Transverse colon (tissue), 4 donors: ENCODE data around the gene RBM19. TPM values are rescaled to one million over a fixed set of nuclear protein-coding genes. Genes with fewer than 3 reads are reported as not detected.

ENCODE experiments used
- DNase-seq: peaks from one replicate; pipeline ENCODE4 v3.0.0-alpha.2; 2019
- H3K27ac ChIP-seq, 4 donors: fragments of 200-600 bp; sonication (generic); 2 replicates each; pipeline ENCODE4 v1.5.1; 2016 to 2018; ENCODE audit warnings: inconsistent platforms in 4 of 4
- H3K27me3 ChIP-seq: fragments of 200-600 bp; sonication (generic); 2 replicates; pipeline ENCODE4 v1.5.1; 2017; ENCODE audit warnings: inconsistent platforms
- H3K36me3 ChIP-seq, 4 donors: fragments of 200-600 bp; sonication (generic); 2 replicates each; pipeline ENCODE4 v1.5.1; 2017 to 2019; ENCODE audit warnings: inconsistent platforms in 4 of 4
- H3K4me1 ChIP-seq, 4 donors: fragments of 200-600 bp; sonication (generic); 2 replicates each; pipeline ENCODE4 v1.5.1; 2017 to 2020; ENCODE audit warnings: inconsistent platforms in 4 of 4
- H3K4me3 ChIP-seq, 4 donors: fragments of 200-600 bp; sonication (generic); 1 replicate in 1 of 4; 2 replicates in 3 of 4; pipeline versions ENCODE4 v1.5.1 to v1.6.1; 2017 to 2019; ENCODE audit warnings: inconsistent platforms in 4 of 4
- H3K9me3 ChIP-seq, 2 donors: fragments of 200-600 bp; sonication (generic); 2 replicates each; pipeline ENCODE4 v1.5.1; 2017 to 2019; ENCODE audit warnings: inconsistent platforms in 2 of 2
- EP300 ChIP-seq: sonication (generic); formaldehyde crosslinking; IDR thresholded peaks from one replicate; pipeline ENCODE4 v1.6.1; 2017; ENCODE audit warnings: antibody characterized with exemption, low read depth
- POLR2A ChIP-seq: fragments of 450-650 bp; IDR thresholded peaks from one replicate; pipeline ENCODE4 v1.6.1; 2016; ENCODE audit warnings: antibody characterized with exemption, mild to moderate bottlenecking, moderate library complexity
- POLR2AphosphoS5 ChIP-seq, 3 donors: sonication (generic); formaldehyde crosslinking; IDR thresholded peaks; one replicate each; pipeline ENCODE4 v1.6.1; 2016; ENCODE audit warnings: antibody characterized with exemption in 3 of 3
- WGBS, 2 donors: methylation state at CpG; one replicate each; pipeline ENCODE4 v1.1.5; 2018; ENCODE audit warnings: low coverage in 1 of 2; 5-methylcytosine and 5-hydroxymethylcytosine counted together
- in situ Hi-C, 4 donors: fragments of 200-750 bp; cut with MboI; loops; one replicate each; pipeline versions ENCODE4 v1.15.0 to v1.15.1; 2017; ENCODE audit warnings: low sequenced_read_pairs in 3 of 4, low pct_ligation_motif_present in 1 of 4, low pct_unique_long_range_greater_than_20kb in 1 of 4
- intact Hi-C: fragments of 100-400 bp; cut with DNase I; formaldehyde crosslinking; loops from one replicate; pipeline ENCODE4 v1.15.1; 2023; ENCODE audit warnings: low total_unique reads
- total RNA-seq, 4 donors: library from RNA; depleted of rRNA; stranded (reverse); fragments of >200 nt; gene quantifications; one replicate each; pipeline ENCODE4 v1.1.0, GENCODE V29; 2016
- TF ChIP-seq, protein P1 (sequence below), 5 experiments: fragments of 200-600 bp in 3 of 5; fragments of 450-650 bp in 2 of 5; sonication (generic) in 3 of 5; IDR thresholded peaks; 1 replicate in 2 of 5; 2 replicates in 3 of 5; pipeline ENCODE4 v1.5.1; 2016 to 2017; ENCODE audit warnings: antibody characterized with exemption in 5 of 5, inconsistent platforms in 3 of 5, mild to moderate bottlenecking in 2 of 5, moderate library complexity in 1 of 5

The RBM19 gene
- total RNA-seq, 4 donors from 2014 or later, result 24.3 to 96.1 (median 28.7) TPM

- in situ Hi-C loops, result no loop called here
- H3K9me3 ChIP-seq, result no peaks in the 10 kb centered on the region
- DNase-seq, result no peak
- WGBS, 2 donors, result 78% methylated on average over 2 of the region's 3 CpGs; no CpG with 5 or more reads in 1 of the 2 donors
- no peak overlapping the region for H3K27ac ChIP-seq
- no peaks in the 10 kb centered on the region for H3K36me3 ChIP-seq
- no peak overlapping the region for H3K4me3 ChIP-seq
- no peaks in the 10 kb centered on the region for H3K4me1 ChIP-seq
- intact Hi-C loops, result no loop called here
- peaks cover 21% of the 10 kb centered on the region for H3K27me3 ChIP-seq
- TF ChIP-seq POLR2AphosphoS5 (IDR thresholded peaks at IDR 0.05) (no peak), POLR2A (no peak), EP300 (no peak)
- TF ChIP-seq, protein P1, sequence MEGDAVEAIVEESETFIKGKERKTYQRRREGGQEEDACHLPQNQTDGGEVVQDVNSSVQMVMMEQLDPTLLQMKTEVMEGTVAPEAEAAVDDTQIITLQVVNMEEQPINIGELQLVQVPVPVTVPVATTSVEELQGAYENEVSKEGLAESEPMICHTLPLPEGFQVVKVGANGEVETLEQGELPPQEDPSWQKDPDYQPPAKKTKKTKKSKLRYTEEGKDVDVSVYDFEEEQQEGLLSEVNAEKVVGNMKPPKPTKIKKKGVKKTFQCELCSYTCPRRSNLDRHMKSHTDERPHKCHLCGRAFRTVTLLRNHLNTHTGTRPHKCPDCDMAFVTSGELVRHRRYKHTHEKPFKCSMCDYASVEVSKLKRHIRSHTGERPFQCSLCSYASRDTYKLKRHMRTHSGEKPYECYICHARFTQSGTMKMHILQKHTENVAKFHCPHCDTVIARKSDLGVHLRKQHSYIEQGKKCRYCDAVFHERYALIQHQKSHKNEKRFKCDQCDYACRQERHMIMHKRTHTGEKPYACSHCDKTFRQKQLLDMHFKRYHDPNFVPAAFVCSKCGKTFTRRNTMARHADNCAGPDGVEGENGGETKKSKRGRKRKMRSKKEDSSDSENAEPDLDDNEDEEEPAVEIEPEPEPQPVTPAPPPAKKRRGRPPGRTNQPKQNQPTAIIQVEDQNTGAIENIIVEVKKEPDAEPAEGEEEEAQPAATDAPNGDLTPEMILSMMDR (IDR thresholded peaks at IDR 0.05), result no peak
These were observed 46.8 kb upstream of the RBM19 start for GRCh38 chr12:114012744-114013431.

DNA sequence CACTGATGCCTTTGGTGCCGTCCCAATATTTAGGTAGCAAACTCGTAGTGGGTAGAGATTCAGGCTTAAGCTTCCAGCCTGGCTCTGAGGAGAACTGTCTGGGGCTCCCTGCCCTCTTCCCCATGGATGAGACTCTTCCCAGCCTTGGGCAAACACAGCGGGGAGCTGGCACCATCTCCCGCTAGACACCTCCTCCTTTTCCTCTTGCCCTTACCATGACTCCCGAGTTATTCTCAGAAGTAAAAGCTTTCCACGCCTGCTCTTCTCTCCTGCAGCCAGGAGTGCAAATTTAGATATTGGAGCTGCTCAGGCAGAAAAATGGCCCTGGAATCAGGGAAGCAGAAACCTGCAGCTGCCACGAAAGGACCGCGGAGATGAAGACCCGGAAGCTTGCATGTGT, 45.6 kb upstream of the RBM19 start:
- H3K36me3 ChIP-seq, result no peaks in the 10 kb centered on the region
- no peaks in the 10 kb centered on the region for H3K4me1 ChIP-seq
- TF ChIP-seq, protein P1 (IDR thresholded peaks at IDR 0.05), result no peak
- no peak for TF ChIP-seq POLR2AphosphoS5 (IDR thresholded peaks at IDR 0.05)
- no peak for TF ChIP-seq EP300
- TF ChIP-seq POLR2A, result no peak
- H3K4me3 ChIP-seq, result no peak overlapping the region
- intact Hi-C loops, result no loop called here
- peaks cover 21% of the 10 kb centered on the region for H3K27me3 ChIP-seq
- 71% methylated on average over 10 of the region's 10 CpGs; no CpG with 5 or more reads in 1 of the 2 donors for WGBS, 2 donors
- H3K9me3 ChIP-seq, result no peaks in the 10 kb centered on the region
- DNase-seq, result no peak
- no peak overlapping the region for H3K27ac ChIP-seq
- in situ Hi-C loops, result no loop called here

DNA sequence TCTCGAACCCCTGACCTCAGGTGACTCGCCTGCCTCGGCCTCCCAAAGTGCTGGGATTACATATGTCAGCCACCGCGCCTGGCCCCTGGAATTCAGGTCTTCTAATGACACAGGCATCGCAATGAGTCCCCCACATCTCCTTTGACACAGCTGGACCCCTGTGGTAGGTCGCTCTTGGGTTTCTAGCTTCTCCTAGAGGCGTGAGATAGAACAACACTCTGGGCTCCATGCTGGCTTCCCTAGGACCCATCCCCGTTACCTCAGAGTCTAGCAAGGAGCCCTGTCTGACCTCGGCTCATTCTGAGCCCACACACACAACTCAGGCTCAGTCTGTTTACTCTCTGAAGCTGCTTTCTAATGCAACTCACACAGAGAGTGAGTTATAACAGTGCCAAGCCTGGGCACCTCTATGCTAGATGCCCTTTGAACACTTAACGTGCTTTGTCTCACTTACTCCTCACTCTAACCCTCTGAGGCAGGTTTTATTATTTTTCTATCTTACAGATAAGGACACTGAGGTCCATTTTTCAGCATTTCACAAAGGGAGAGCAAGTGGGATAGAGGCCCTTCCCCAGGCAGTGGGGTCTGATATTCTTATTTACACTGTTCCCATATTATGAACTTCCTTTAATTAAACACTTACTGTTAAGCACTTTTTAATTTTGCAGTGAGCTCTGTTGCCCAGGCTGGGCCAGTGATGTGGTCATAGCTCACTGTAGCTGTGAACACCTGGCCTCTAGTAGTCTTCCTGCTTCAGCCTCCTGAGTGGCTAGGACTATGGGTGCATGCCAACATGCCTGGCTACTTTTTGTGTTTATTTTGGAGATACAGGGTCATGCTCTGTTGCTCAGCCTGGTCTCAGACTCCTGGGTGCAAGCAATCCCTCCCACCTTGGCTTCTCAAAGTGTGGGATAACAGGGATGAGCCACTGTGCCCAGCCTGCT, 40.6 kb upstream of the RBM19 start:
- in situ Hi-C loops, result no loop called here
- Histone ChIP-seq H3K9me3 (no peaks in the 10 kb centered on the region), H3K4me1 (no peaks in the 10 kb centered on the region), H3K4me3 (no peak overlapping the region), H3K27me3 (peaks cover 24% of the 10 kb centered on the region), H3K36me3 (no peaks in the 10 kb centered on the region), H3K27ac (no peak overlapping the region)
- intact Hi-C loops, result no loop called here
- 57 to 70% methylated on average over 4 to 11 of the region's 11 CpGs for WGBS, 2 donors
- TF ChIP-seq POLR2A (no peak), EP300 (no peak), POLR2AphosphoS5 (IDR thresholded peaks at IDR 0.05) (no peak)
- TF ChIP-seq, protein P1 (IDR thresholded peaks at IDR 0.05), result no peak
- DNase-seq, result no peak

DNA sequence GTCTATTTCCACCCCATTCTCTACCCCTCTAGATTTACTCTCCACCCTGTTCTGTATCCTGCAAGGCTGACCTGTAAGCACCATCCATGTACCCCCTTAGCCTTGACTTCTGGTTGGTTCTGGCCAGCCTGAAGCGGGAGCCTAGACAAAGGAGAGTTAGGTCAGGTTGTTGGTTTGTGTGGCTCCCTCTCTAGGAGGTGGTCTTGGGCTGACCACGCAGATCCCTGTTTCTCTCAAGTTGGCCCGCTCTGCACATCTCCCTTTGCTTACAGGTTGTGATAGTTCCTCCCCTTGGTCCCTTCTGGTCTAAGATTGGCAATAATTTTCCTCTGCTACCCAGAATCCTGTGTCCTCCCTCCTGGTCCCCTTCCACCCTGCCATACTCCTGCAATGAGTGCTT, 38.3 kb upstream of the RBM19 start:
- WGBS, 2 donors, result 81% methylated on average over 3 of the region's 3 CpGs; no CpG with 5 or more reads in 1 of the 2 donors
- H3K4me1 ChIP-seq, result no peaks in the 10 kb centered on the region
- H3K27ac ChIP-seq, result no peak overlapping the region
- H3K9me3 ChIP-seq, result no peaks in the 10 kb centered on the region
- TF ChIP-seq, protein P1 (IDR thresholded peaks at IDR 0.05), result no peak
- TF ChIP-seq POLR2AphosphoS5 (IDR thresholded peaks at IDR 0.05) (no peak), POLR2A (no peak), EP300 (no peak)
- in situ Hi-C loops, result no loop called here
- no peaks in the 10 kb centered on the region for H3K36me3 ChIP-seq
- no peak overlapping the region for H3K4me3 ChIP-seq
- no peak for DNase-seq
- intact Hi-C loops, result no loop called here
- peaks cover 19% of the 10 kb centered on the region for H3K27me3 ChIP-seq
